OCI-LY1 (cell line): ENCODE data around the gene OR2T8.

Source experiments
- H2AFZ ChIP-seq: fragments of 200-600 bp; sonication (generic), shearing (Covaris generic); 2 replicates; pipeline ENCODE4 v1.6.0; 2014; ENCODE audit warnings: antibody characterized with exemption, mild to moderate bottlenecking, low read length
- H3F3A ChIP-seq: fragments of 200-600 bp; sonication (generic), shearing (Covaris generic); 2 replicates; pipeline ENCODE4 v1.6.0; 2014; ENCODE audit warnings: mild to moderate bottlenecking, antibody characterized with exemption, low read length, moderate library complexity; ENCODE audit not compliant: insufficient read depth
- H3K27ac ChIP-seq: fragments of 200-600 bp; sonication (generic); 2 replicates; pipeline ENCODE4 v1.5.1; 2014; ENCODE audit warnings: low read length, mixed run types, mild to moderate bottlenecking, low read depth; ENCODE audit not compliant: poor library complexity, severe bottlenecking
- H3K27me3 ChIP-seq: fragments of 200-600 bp; sonication (generic); 2 replicates; pipeline ENCODE4 v1.6.0; 2014; ENCODE audit warnings: antibody characterized with exemption, mild to moderate bottlenecking, low read length, moderate library complexity; ENCODE audit not compliant: insufficient read depth
- H3K36me3 ChIP-seq: fragments of 200-600 bp; sonication (generic); 2 replicates; pipeline ENCODE4 v1.6.1; 2014; ENCODE audit warnings: mild to moderate bottlenecking, antibody characterized with exemption, low read length, moderate library complexity, mixed read lengths; ENCODE audit not compliant: insufficient read depth
- H3K4me1 ChIP-seq: fragments of 200-600 bp; sonication (generic); 2 replicates; pipeline ENCODE4 v1.5.1; 2014; ENCODE audit warnings: mild to moderate bottlenecking, low read length, moderate library complexity; ENCODE audit not compliant: insufficient read depth, severe bottlenecking
- H3K4me2 ChIP-seq: fragments of 200-600 bp; sonication (generic), shearing (Covaris generic); 2 replicates; pipeline ENCODE4 v1.6.1; 2014; ENCODE audit warnings: low read length
- H3K4me3 ChIP-seq: fragments of 200-600 bp; sonication (generic); 2 replicates; pipeline ENCODE4 v1.5.1; 2014; ENCODE audit warnings: low read length, low read depth, mild to moderate bottlenecking, mixed read lengths; ENCODE audit not compliant: poor library complexity, severe bottlenecking
- H3K79me2 ChIP-seq: fragments of 200-600 bp; shearing (Covaris generic); 2 replicates; pipeline ENCODE4 v1.6.1; 2016; ENCODE audit warnings: mixed run types, low read length, mixed read lengths; ENCODE audit not compliant: insufficient read depth
- H3K9ac ChIP-seq: fragments of 200-600 bp; sonication (generic), shearing (Covaris generic); 2 replicates; pipeline ENCODE4 v1.6.1; 2014; ENCODE audit warnings: mild to moderate bottlenecking, low read length, mixed read lengths
- H3K9me2 ChIP-seq: fragments of 200-600 bp; sonication (generic), shearing (Covaris generic); 2 replicates; pipeline ENCODE4 v1.6.1; 2014; ENCODE audit warnings: low read depth, mild to moderate bottlenecking, low read length, mixed read lengths
- H3K9me3 ChIP-seq: fragments of 200-600 bp; shearing (Covaris generic); 2 replicates; pipeline ENCODE4 v1.6.1; 2014; ENCODE audit warnings: low read length, mixed read lengths
- H4K20me1 ChIP-seq: fragments of 200-600 bp; sonication (generic), shearing (Covaris generic); 2 replicates; pipeline ENCODE4 v1.6.0; 2016; ENCODE audit warnings: mild to moderate bottlenecking, low read length; ENCODE audit not compliant: insufficient read depth
- CTCF ChIP-seq: fragments of 200-600 bp; sonication (generic), shearing (Covaris generic); IDR thresholded peaks from 2 replicates; pipeline ENCODE4 v1.5.1; 2017; ENCODE audit warnings: mild to moderate bottlenecking, antibody characterized with exemption, low read length, moderate library complexity, mixed read lengths
- EZH2 ChIP-seq: fragments of 200-600 bp; sonication (generic), shearing (Covaris generic); IDR thresholded peaks from 2 replicates; pipeline ENCODE4 v1.8.0; 2017; ENCODE audit warnings: borderline replicate concordance, mixed run types, mild to moderate bottlenecking, antibody characterized with exemption, low read length, moderate library complexity, mixed read lengths

The OR2T8 gene, protein sequence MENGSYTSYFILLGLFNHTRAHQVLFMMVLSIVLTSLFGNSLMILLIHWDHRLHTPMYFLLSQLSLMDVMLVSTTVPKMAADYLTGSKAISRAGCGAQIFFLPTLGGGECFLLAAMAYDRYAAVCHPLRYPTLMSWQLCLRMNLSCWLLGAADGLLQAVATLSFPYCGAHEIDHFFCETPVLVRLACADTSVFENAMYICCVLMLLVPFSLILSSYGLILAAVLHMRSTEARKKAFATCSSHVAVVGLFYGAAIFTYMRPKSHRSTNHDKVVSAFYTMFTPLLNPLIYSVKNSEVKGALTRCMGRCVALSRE

GRCh38 chr1:247919952-247920351 lies at the start of gene OR2T8:
TSS of gene OR2T8 (plus strand) at chr1:247920252. CDS start at chr1:247921018, 766 bp downstream.
- Histone ChIP-seq H4K20me1 (no peaks in the 10 kb centered on the region), H3K27ac (no peak within 1 kb of the TSS), H2AFZ (no peak within 1 kb of the TSS), H3K27me3 (no peaks in the 10 kb centered on the region), H3K79me2 (no peaks in the 10 kb centered on the region), H3F3A (no peaks in the 10 kb centered on the region), H3K9ac (no peak within 1 kb of the TSS), H3K9me2 (no peaks in the 10 kb centered on the region), H3K4me2 (no peak within 1 kb of the TSS), H3K4me3 (no peak within 1 kb of the TSS), H3K9me3 (no peaks in the 10 kb centered on the region), H3K36me3 (no peaks in the 10 kb centered on the region), H3K4me1 (no peaks in the 10 kb centered on the region)
- TF ChIP-seq EZH2 (no peak), CTCF (no peak)

DNA sequence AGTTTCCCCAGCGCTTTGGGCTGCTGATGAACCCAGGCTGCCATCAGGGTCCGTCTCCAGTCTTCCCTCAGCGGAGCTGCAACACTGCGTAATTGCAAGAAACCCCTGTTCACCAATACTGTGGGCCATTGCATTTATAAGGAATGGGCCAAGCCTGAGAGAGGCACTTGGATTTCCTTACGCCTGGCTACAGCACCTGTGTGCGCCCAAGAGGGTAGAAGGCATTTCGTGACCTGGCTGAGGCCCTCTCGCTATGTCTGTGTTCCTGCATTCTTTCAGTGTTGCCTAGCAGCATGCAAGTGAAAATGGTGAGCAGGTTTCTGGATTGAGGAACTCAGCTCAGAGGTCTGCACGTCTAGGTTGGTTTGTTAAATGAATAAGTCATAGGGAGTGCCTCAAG lies 36.7 kb upstream of the OR2T8 start:
- Histone ChIP-seq H3K4me2 (no peak overlapping the region), H3K36me3 (no peaks in the 10 kb centered on the region), H3K27ac (no peak overlapping the region), H3K4me3 (no peak overlapping the region), H3K79me2 (no peaks in the 10 kb centered on the region), H4K20me1 (no peaks in the 10 kb centered on the region), H3K9me3 (no peaks in the 10 kb centered on the region), H3K9me2 (no peaks in the 10 kb centered on the region), H3F3A (no peaks in the 10 kb centered on the region), H3K9ac (no peak overlapping the region), H2AFZ (no peak overlapping the region), H3K27me3 (no peaks in the 10 kb centered on the region), H3K4me1 (no peaks in the 10 kb centered on the region)
- TF ChIP-seq EZH2 (no peak), CTCF (no peak)

DNA sequence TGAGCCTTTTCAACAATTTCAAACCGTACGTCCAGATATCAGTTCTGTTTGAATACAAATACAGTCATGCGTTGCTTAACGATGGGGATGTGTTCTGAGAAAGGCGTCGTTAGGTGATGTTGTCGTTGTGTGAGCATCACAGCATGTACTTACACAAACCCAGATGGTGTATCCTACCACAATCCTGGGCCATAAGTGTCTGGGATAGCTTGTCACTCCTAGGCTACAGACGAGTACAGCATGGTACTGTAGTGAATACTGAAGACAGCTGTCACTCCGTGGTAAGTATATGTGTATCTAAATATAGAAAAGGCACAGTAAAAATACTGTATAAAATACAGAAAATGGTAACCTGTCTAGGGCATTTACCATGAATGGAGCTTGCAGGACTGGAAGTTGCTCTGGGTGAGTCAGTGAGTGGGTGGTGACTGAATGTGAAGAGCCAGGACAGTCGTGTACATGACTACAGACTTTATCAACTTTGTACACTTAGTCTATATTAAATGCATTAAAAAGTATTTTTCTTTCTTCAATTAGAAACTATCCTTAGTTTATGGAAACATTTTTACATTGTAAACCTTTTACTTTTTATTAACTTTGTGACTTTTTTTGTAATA lies 35.1 kb upstream of the OR2T8 start:
- Histone ChIP-seq H3K9ac (no peak overlapping the region), H2AFZ (no peak overlapping the region), H3F3A (no peaks in the 10 kb centered on the region), H3K79me2 (no peaks in the 10 kb centered on the region), H3K4me3 (no peak overlapping the region), H3K36me3 (no peaks in the 10 kb centered on the region), H3K4me1 (no peaks in the 10 kb centered on the region), H3K9me3 (no peaks in the 10 kb centered on the region), H3K4me2 (no peak overlapping the region), H3K27ac (no peak overlapping the region), H4K20me1 (no peaks in the 10 kb centered on the region), H3K27me3 (no peaks in the 10 kb centered on the region), H3K9me2 (no peaks in the 10 kb centered on the region)
- TF ChIP-seq CTCF (no peak), EZH2 (no peak)
